ENCODE data around the gene LCORL. TPM values are rescaled to one million over a fixed set of nuclear protein-coding genes. Genes with fewer than 3 reads are reported as not detected.
A peak's percentile ranks its signal among the peaks of the same experiment; 100 is the strongest.

LCORL gene
- total RNA-seq, 1 donor from 2014 or later: 20.8 TPM

- H3K27me3 Mint-ChIP-seq: no peaks in the 10 kb centered on the region
- peaks cover 14% of the 10 kb centered on the region for H3K36me3 Mint-ChIP-seq
- H3K27ac Mint-ChIP-seq: no peak overlapping the region
- no peak for TF ChIP-seq CTCF (conservative IDR thresholded peaks at IDR 0.05)
- H3K4me3 Mint-ChIP-seq: no peak overlapping the region
- no peaks in the 10 kb centered on the region for H3K9me3 Mint-ChIP-seq
- H3K4me1 Mint-ChIP-seq (ENCODE audit: unreplicated experiment): peaks cover 9% of the 10 kb centered on the region
- no peak for DNase-seq (ENCODE audit: extremely low spot score, unreplicated experiment)
These were observed 207.4 kb downstream of the LCORL start for GRCh38 chr4:17814140-17814539.

- peaks cover 19% of the 10 kb centered on the region for H3K36me3 Mint-ChIP-seq
- H3K9me3 Mint-ChIP-seq: no peaks in the 10 kb centered on the region
- no peak for DNase-seq (ENCODE audit: extremely low spot score, unreplicated experiment)
- H3K4me1 Mint-ChIP-seq (ENCODE audit: unreplicated experiment): peaks cover 17% of the 10 kb centered on the region
- peak overlapping the region; percentile 98 for H3K4me3 Mint-ChIP-seq
- no peaks in the 10 kb centered on the region for H3K27me3 Mint-ChIP-seq
- TF ChIP-seq CTCF (conservative IDR thresholded peaks at IDR 0.05): no peak
- H3K27ac Mint-ChIP-seq: no peak overlapping the region
These were observed 208.8 kb downstream of the LCORL start for GRCh38 chr4:17812801-17813200.

GRCh38 chr4:17812125-17812524 is 209.4 kb downstream of the LCORL start:
- peaks cover 21% of the 10 kb centered on the region for H3K36me3 Mint-ChIP-seq
- no peak overlapping the region for H3K27ac Mint-ChIP-seq
- no peak for TF ChIP-seq CTCF (conservative IDR thresholded peaks at IDR 0.05)
- H3K4me1 Mint-ChIP-seq (ENCODE audit: unreplicated experiment): peaks cover 24% of the 10 kb centered on the region
- H3K27me3 Mint-ChIP-seq: no peaks in the 10 kb centered on the region
- DNase-seq (ENCODE audit: extremely low spot score, unreplicated experiment): no peak
- no peaks in the 10 kb centered on the region for H3K9me3 Mint-ChIP-seq
- peak overlapping the region; percentile 98 for H3K4me3 Mint-ChIP-seq

- Mint-ChIP-seq H3K27ac (peak overlapping the region; percentile 99), H3K27me3 (no peaks in the 10 kb centered on the region), H3K36me3 (peaks cover 17% of the 10 kb centered on the region), H3K4me1 (ENCODE audit: unreplicated experiment) (peaks cover 30% of the 10 kb centered on the region), H3K9me3 (no peaks in the 10 kb centered on the region), H3K4me3 (peak overlapping the region; percentile 98)
- no peak for TF ChIP-seq CTCF (conservative IDR thresholded peaks at IDR 0.05)
- no peak for DNase-seq (ENCODE audit: extremely low spot score, unreplicated experiment)
These were observed 210.4 kb downstream of the LCORL start for GRCh38 chr4:17811078-17811603.

GRCh38 chr4:17810260-17811077 is 211.1 kb downstream of the LCORL start, which contains the start of the genes DCAF16 and NCAPG:
Gene DCAF16 (minus strand): TSS chr4:17810757. CDS start chr4:17804141, 6,616 bp downstream.
Gene NCAPG (plus strand): TSS chr4:17810979. CDS start chr4:17811078, 99 bp downstream.
- H3K4me1 Mint-ChIP-seq (ENCODE audit: unreplicated experiment): peaks cover 30% of the 10 kb centered on the region
- H3K27ac Mint-ChIP-seq: peak within 1 kb of the TSS; percentile 99
- H3K27me3 Mint-ChIP-seq: no peaks in the 10 kb centered on the region
- no peak for TF ChIP-seq CTCF (conservative IDR thresholded peaks at IDR 0.05)
- DNase-seq (ENCODE audit: extremely low spot score, unreplicated experiment): peak; percentile 99
- H3K4me3 Mint-ChIP-seq: peak within 1 kb of the TSS; percentile 98
- peaks cover 17% of the 10 kb centered on the region for H3K36me3 Mint-ChIP-seq
- H3K9me3 Mint-ChIP-seq: no peaks in the 10 kb centered on the region
